DMS53 treated with DMSO at 0.1 percent for 48 hours (cell line): ENCODE results near the gene CCNJL.

Source experiments
- DNase-seq: peaks from one replicate; lab custom pipeline; 2025; ENCODE audit not compliant: unreplicated experiment; lab: John Stamatoyannopoulos, UW

CCNJL gene

DNA sequence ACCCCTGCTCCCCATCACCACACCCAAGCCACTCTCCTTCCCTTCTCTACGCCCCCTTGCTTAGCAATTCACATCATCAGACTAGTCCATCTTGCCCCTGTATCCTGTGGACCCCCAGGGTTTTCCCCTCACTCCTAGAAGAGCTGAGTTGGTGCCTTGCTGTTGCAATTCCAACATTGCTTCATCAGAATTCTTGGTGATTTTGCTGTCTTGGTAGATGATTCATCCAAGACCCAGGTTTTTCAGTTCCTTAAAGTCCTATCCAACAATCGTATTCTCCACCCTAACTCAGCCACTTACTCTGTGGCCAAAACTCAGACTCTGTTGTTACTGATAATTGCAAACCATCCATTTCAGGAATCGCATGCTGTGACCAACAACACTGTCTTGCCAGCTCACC is 21.4 kb upstream of the CCNJL start:
- no peak for DNase-seq

- DNase-seq = no peak
These were observed 17.8 kb upstream of the CCNJL start for GRCh38 chr5:160330212-160330611.

GRCh38 chr5:160327818-160328217 is 15.5 kb upstream of the CCNJL start:
- no peak for DNase-seq

GRCh38 chr5:160326981-160327380 is 14.6 kb upstream of the CCNJL start:
- DNase-seq = no peak

- no peak for DNase-seq
These were observed 13.4 kb upstream of the CCNJL start for GRCh38 chr5:160325716-160326115.

DNA sequence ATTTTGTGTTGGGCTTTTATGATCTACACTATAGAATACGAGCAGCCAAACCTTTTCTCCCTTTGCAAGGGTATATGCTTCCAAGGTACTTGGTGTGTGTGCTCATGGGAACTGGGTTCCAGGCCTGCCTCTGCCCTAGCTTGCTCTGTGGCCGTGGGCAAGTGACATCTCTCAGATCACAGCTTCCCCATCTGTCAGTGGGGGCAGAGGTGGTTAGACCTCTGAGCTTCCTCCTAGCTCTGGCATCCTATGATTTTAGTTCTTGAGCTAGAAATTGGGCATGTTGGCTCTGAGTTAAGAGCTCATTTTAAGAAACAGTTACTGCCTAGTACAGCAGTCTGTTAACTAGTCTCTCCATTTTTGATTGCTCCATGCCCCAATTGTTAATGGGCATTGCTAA is 12.5 kb upstream of the CCNJL start:
- no peak for DNase-seq

GRCh38 chr5:160318409-160318808 is 6.0 kb upstream of the CCNJL start:
- DNase-seq = no peak

DNA sequence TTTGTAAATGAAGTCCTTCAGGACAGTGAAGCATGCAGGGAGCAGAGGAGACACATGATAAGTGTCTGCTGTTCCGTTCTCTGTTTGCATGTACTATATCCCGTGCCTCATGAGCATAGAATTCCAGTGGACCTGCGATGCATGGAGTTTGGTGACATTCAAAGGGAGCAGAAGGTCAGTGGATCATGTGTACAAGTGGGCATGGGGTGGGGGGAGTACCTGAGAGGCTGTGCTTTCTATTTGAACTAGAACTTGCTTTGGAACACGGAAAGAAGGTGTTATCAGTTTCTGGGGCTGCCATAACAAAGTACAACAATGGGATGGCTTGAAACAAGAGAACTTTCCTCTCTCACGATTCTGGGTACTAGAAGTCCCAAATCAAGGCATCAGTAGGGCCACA is 5.1 kb upstream of the CCNJL start:
- no peak for DNase-seq

GRCh38 chr5:160315968-160316367 is 3.6 kb upstream of the CCNJL start:
- peak; percentile 96 for DNase-seq

- DNase-seq = peak; percentile 54
These were observed 780 bp upstream of the CCNJL start for GRCh38 chr5:160312960-160313727.

DNA sequence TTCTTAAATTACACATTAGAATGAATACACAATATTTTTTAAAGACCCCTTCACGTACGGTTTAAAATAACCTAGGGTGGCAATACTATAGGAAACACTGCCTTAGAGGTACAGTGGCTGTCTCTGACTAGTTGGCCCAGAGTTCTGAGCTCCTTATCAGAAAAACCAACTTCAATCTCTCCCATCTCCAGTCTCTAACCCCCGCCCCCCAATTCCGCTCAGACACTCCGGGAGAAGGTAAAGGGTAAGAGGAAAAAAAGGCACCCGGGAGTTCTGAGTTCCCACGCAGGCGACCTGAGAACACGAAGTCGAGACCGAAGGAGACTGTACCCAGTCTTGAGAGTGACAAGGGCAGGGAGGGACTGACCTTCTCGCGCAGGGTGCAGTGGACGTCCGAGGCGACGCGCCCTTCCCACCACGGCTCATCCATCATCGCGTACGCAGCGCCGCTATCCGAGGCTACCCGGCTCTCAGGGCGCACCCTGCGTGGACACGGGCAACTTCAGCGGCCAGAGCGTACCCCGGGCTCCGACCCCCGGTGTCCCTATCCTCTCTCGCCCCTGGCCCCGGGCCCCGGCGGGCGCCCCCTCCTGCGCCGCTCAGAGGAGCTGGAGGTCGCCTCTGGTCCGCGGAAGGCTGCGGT is 752 bp downstream of the CCNJL start:
- no peak for DNase-seq

- no peak for DNase-seq
These were observed 1.6 kb downstream of the CCNJL start for GRCh38 chr5:160310552-160311295.

GRCh38 chr5:160310140-160310539 is 2.2 kb downstream of the CCNJL start:
- no peak for DNase-seq

GRCh38 chr5:160306696-160307095 is 5.7 kb downstream of the CCNJL start:
- DNase-seq = no peak

- DNase-seq = no peak
These were observed 7.0 kb downstream of the CCNJL start for GRCh38 chr5:160305319-160305718.

DNA sequence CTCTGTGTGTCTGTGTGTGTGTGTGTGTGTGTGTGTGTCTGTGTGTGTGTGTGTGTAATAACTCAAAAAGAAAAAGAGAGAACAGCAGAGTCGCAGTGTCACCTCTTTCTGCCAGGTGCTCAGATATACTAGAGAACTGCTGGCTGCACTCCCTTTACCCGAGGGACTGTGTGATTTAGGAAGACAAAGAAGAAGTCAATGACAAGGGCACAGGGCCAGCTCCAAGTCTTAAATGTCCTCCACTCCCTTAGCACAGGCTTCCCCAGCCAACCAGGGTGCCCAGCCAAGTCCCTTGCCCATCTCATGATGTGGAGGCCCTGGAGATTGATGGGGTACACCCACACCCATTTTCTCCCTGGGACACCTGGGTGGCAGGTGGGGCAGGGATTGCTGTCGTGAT is 8.7 kb downstream of the CCNJL start:
- DNase-seq = no peak

GRCh38 chr5:160298189-160298588 is 14.2 kb downstream of the CCNJL start:
- DNase-seq = no peak

DNA sequence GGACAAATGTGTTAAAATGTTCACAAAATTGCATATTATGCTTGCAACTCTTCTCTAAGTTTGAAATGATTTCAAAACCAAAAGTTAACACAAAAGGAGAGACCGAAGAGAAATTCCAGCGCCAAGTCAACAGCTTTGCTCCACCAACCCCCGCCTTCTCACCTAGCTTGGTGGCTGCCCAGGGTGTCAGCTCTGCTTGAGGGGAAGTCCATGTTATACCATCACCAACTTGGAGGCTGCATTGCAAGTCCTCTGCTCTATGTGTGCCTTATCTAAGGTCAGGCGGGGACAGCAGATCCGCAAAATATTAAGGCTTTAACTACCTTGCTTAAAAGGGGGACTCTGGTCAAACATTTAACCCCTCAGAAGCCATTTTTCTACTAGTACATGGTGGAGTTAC is 14.6 kb downstream of the CCNJL start:
- DNase-seq = no peak

DNA sequence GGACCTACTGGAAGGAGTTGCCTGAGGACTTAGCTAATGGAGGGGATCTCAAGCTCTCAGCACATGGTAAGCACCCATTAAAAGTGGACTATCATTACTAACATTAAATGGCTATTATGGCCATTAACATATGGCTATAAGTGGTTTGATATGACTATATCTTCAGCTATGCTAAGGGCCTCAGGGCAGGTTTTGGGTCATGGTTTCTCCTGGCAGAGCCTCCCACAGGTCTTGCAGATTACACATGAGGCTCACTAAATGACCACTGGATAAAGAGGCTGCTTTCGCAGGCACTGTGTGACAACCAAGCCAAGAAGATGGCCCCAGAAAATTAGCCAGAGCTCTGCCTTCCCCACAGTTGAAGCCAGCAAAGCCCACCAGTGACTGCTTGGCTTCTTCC is 15.4 kb downstream of the CCNJL start:
- no peak for DNase-seq

- DNase-seq = no peak
These were observed 15.9 kb downstream of the CCNJL start for GRCh38 chr5:160296496-160296895.

- peak; percentile 10 for DNase-seq
These were observed 18.3 kb downstream of the CCNJL start for GRCh38 chr5:160293901-160294561.

- no peak for DNase-seq
These were observed 19.0 kb downstream of the CCNJL start for GRCh38 chr5:160293386-160293785.
